ENCODE data around the gene EZH2.

The EZH2 gene

GRCh38 chr7:148772297-148773089 is 111.6 kb downstream of the EZH2 start:
- no peak for DNase-seq

DNA sequence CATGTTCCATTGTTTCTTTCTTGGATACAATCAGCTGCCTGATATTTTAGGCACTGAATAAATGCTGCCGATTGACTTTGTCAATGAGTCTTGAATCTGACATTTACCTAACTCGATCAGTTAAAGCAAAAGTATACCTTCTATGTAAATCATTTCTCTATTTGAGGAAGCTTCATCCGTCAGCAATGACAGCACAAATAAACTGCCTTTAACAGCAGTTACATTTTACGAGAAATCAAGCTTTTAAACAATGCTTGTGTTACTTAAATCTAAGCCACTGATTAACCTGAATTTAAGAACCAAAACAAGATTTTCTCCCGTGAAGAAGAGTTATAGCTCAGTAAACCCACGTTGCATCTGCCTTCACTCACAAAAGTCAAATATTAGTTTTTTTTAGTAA is 114.1 kb downstream of the EZH2 start:
- DNase-seq: no peak

DNA sequence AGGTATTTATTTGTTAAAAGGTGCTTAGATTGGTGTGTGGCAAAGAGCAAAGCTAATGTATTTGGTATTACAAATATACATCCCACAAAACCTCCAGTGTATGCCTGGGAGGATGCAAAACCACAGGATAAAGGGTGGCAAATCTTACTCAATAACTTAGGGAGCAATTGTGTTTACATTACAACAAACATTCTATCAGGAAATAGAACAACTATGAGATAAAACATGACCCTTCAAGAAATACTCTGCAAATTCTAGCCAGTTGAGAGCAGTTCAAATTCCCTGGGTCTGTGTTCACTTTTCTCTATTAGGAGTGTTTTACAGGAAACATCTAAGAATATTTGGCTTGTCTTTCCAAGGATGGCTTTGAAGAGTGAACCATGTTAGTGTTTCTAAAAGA is 120.5 kb downstream of the EZH2 start:
- no peak for DNase-seq

GRCh38 chr7:148761499-148762278 is 122.4 kb downstream of the EZH2 start:
- no peak for DNase-seq
